RPMI8226 (cell line): ENCODE measurements around the gene GAB4.
"Not testable (repeated sequence)": the region's sequence is repeated elsewhere in the genome, so short reads cannot be mapped to it uniquely, and the experiment has no call there.

ENCODE experiments used
- DNase-seq: peaks from one replicate; pipeline ENCODE4 v3.0.0-alpha.2; 2015

The GAB4 gene

GRCh38 chr22:17007852-17008731, at the start of gene GAB4:
GAB4 (minus strand) TSS chr22:17008222; CDS start chr22:17008114, 108 bp downstream.
- DNase-seq, result no peak

GRCh38 chr22:17056807-17057206, 48.8 kb upstream of the GAB4 start:
- no peak for DNase-seq

- no peak for DNase-seq
Measured at GRCh38 chr22:17056058-17056457, 48.0 kb upstream of the GAB4 start.

- no peak for DNase-seq
Measured at GRCh38 chr22:17047656-17048055, 39.6 kb upstream of the GAB4 start.

GRCh38 chr22:17046566-17047348, 38.7 kb upstream of the GAB4 start:
- no peak for DNase-seq

- DNase-seq, result no peak
Measured at GRCh38 chr22:17043521-17043920, 35.5 kb upstream of the GAB4 start.

GRCh38 chr22:17036842-17037711, 29.1 kb upstream of the GAB4 start:
- DNase-seq, result peak; percentile 28

- DNase-seq, result peak; percentile 9
Measured at GRCh38 chr22:17035976-17036841, 28.2 kb upstream of the GAB4 start.

- DNase-seq, result no peak
Measured at GRCh38 chr22:17035246-17035645, 27.2 kb upstream of the GAB4 start.

GRCh38 chr22:17034532-17034931, 26.5 kb upstream of the GAB4 start:
- not testable (repeated sequence) for DNase-seq

GRCh38 chr22:17032277-17032676, 24.3 kb upstream of the GAB4 start:
- not testable (repeated sequence) for DNase-seq

- not testable (repeated sequence) for DNase-seq
Measured at GRCh38 chr22:17024380-17024779, 16.4 kb upstream of the GAB4 start.

GRCh38 chr22:17015552-17015951, 7.5 kb upstream of the GAB4 start:
- DNase-seq, result not testable (repeated sequence)

GRCh38 chr22:17014101-17014440, 6.0 kb upstream of the GAB4 start:
- not testable (repeated sequence) for DNase-seq

- no peak for DNase-seq
Measured at GRCh38 chr22:17013396-17014100, 5.5 kb upstream of the GAB4 start.

GRCh38 chr22:17012267-17012666, 4.2 kb upstream of the GAB4 start:
- no peak for DNase-seq

GRCh38 chr22:17009640-17010291, 1.7 kb upstream of the GAB4 start:
- no peak for DNase-seq

GRCh38 chr22:17007257-17007656, 765 bp downstream of the GAB4 start:
- DNase-seq, result no peak

- no peak for DNase-seq
Measured at GRCh38 chr22:16989915-16990314, 18.1 kb downstream of the GAB4 start.

GRCh38 chr22:16988257-16988656, 19.8 kb downstream of the GAB4 start:
- DNase-seq, result no peak

- DNase-seq, result no peak
Measured at GRCh38 chr22:16987822-16988221, 20.2 kb downstream of the GAB4 start.
